Fibroblast of lung (primary cell): Measurements from ENCODE around the gene KIF25. TPM values are rescaled to one million over a fixed set of nuclear protein-coding genes. Genes with fewer than 3 reads are reported as not detected.

ENCODE experiments used
- DNase-seq, 2 donors: peaks; one replicate each; pipeline versions ENCODE4 v3.0.0 to v3.0.0-alpha.2; 2010; ENCODE audit warnings: low read depth in 2 of 2
- H2AFZ ChIP-seq: 2 replicates; pipeline ENCODE4 v1.5.1; 2012; ENCODE audit warnings: low read length, control low read depth, inconsistent platforms
- H3K27ac ChIP-seq: 2 replicates; pipeline ENCODE4 v1.5.1; 2011; ENCODE audit warnings: low read length, control low read depth; ENCODE audit not compliant: insufficient read depth
- H3K27me3 ChIP-seq: 2 replicates; pipeline ENCODE4 v1.5.1; 2011; ENCODE audit warnings: mild to moderate bottlenecking, low read length; ENCODE audit not compliant: control insufficient read depth, insufficient read depth
- H3K36me3 ChIP-seq: 2 replicates; pipeline ENCODE4 v1.5.1; 2011; ENCODE audit warnings: low read length; ENCODE audit not compliant: control insufficient read depth, insufficient read depth
- H3K4me1 ChIP-seq: 2 replicates; pipeline ENCODE4 v1.5.1; 2011; ENCODE audit warnings: low read length; ENCODE audit not compliant: control insufficient read depth, insufficient read depth; ENCODE audit errors: extremely low read depth
- H3K4me2 ChIP-seq: 2 replicates; pipeline ENCODE4 v1.5.1; 2011; ENCODE audit warnings: low read length, control low read depth; ENCODE audit not compliant: insufficient read depth; ENCODE audit errors: extremely low read depth
- H3K4me3 ChIP-seq, 4 experiments: fragments of 200-600 bp in 1 of 4; sonication (generic) in 1 of 4; replicated peaks in 1 of 4; 2 replicates each; pipeline ENCODE4 v1.5.1; 2011 to 2016; ENCODE audit warnings: low read length in 4 of 4, low read depth in 3 of 4, mild to moderate bottlenecking in 3 of 4, control low read depth in 2 of 4, inconsistent platforms in 1 of 4, mixed read lengths in 1 of 4; ENCODE audit not compliant: insufficient read depth in 1 of 4; ENCODE audit errors: control extremely low read depth in 1 of 4
- H3K79me2 ChIP-seq: 2 replicates; pipeline ENCODE4 v1.5.1; 2012; ENCODE audit warnings: mild to moderate bottlenecking, low read length, inconsistent platforms; ENCODE audit not compliant: control insufficient read depth, insufficient read depth
- H3K9ac ChIP-seq: 2 replicates; pipeline ENCODE4 v1.5.1; 2011; ENCODE audit warnings: mild to moderate bottlenecking, low read length, control low read depth; ENCODE audit not compliant: insufficient read depth
- H3K9me3 ChIP-seq: 2 replicates; pipeline ENCODE4 v1.5.1; 2012; ENCODE audit warnings: low read depth, low read length; ENCODE audit not compliant: control insufficient read depth, insufficient read depth
- H4K20me1 ChIP-seq: 2 replicates; pipeline ENCODE4 v1.5.1; 2011; ENCODE audit warnings: low read length; ENCODE audit not compliant: control insufficient read depth, insufficient read depth; ENCODE audit errors: extremely low read depth
- CTCF ChIP-seq, 2 donors: IDR thresholded peaks in 1 of 2; conservative IDR thresholded peaks in 1 of 2; 1 replicate in 1 of 2; 2 replicates in 1 of 2; pipeline ENCODE4 v1.5.1; 2011 to 2012; ENCODE audit warnings: low read length in 2 of 2, control low read depth in 1 of 2, inconsistent platforms in 1 of 2, low read depth in 1 of 2, mild to moderate bottlenecking in 1 of 2
- EZH2 ChIP-seq: IDR thresholded peaks from 2 replicates; pipeline ENCODE4 v1.5.1; 2012; ENCODE audit warnings: low read length, control low read depth, mild to moderate bottlenecking; ENCODE audit errors: missing control alignments
- polyA plus RNA-seq, 2 donors: library from polyadenylated mRNA; depleted of rRNA in 1 of 2; stranded (reverse) in 1 of 2; unstranded in 1 of 2; fragments of >200 nt; gene quantifications; 2 replicates each; pipeline ENCODE4 v1.2.1, GENCODE V29; 2011 to 2012; ENCODE audit warnings: missing spikeins in 1 of 2
- total RNA-seq: library from RNA; depleted of rRNA; stranded (reverse); fragments of >200 nt; gene quantifications from 2 replicates; pipeline ENCODE4 v1.2.1, GENCODE V29; 2014

KIF25 gene
- total and polyA plus RNA-seq, 2 donors (not counting 1 experiment from before 2014, with no cell fraction given): 0.33 TPM; not detected in 1

GRCh38 chr6:168053957-168054471, 56.5 kb downstream of the KIF25 start:
- no peak for DNase-seq
- H3K27me3 ChIP-seq: no peaks in the 10 kb centered on the region
- H2AFZ ChIP-seq: no peak overlapping the region
- no peak overlapping the region for H3K4me3 ChIP-seq
- no peak overlapping the region for H3K4me2 ChIP-seq
- H3K9me3 ChIP-seq: no peaks in the 10 kb centered on the region
- H3K9ac ChIP-seq: no peak overlapping the region
- no peak overlapping the region for H3K27ac ChIP-seq
- H3K79me2 ChIP-seq: no peaks in the 10 kb centered on the region
- no peaks in the 10 kb centered on the region for H3K36me3 ChIP-seq
- H3K4me1 ChIP-seq: no peaks in the 10 kb centered on the region
- TF ChIP-seq EZH2 (no peak), CTCF (conservative IDR thresholded peaks at IDR 0.05 in 1 of 2, IDR thresholded peaks at IDR 0.05 in 1 of 2; ENCODE audit: low read depth in 1 of 2, low read length in 2 of 2) (no peak)
- no peaks in the 10 kb centered on the region for H4K20me1 ChIP-seq

GRCh38 chr6:168054765-168055560, 57.5 kb downstream of the KIF25 start:
- TF ChIP-seq CTCF (conservative IDR thresholded peaks at IDR 0.05 in 1 of 2, IDR thresholded peaks at IDR 0.05 in 1 of 2; ENCODE audit: low read depth in 1 of 2, low read length in 2 of 2) (no peak), EZH2 (no peak)
- no peak overlapping the region for H2AFZ ChIP-seq

GRCh38 chr6:168055696-168056489, 58.4 kb downstream of the KIF25 start:
- H3K4me2 ChIP-seq: no peak overlapping the region
- H3K27ac ChIP-seq: no peak overlapping the region
- no peaks in the 10 kb centered on the region for H4K20me1 ChIP-seq
- H3K36me3 ChIP-seq: no peaks in the 10 kb centered on the region
- DNase-seq: no peak
- H3K9ac ChIP-seq: no peak overlapping the region
- H3K79me2 ChIP-seq: no peaks in the 10 kb centered on the region
- no peaks in the 10 kb centered on the region for H3K9me3 ChIP-seq
- TF ChIP-seq EZH2: no peak
- TF ChIP-seq CTCF (conservative IDR thresholded peaks at IDR 0.05 in 1 of 2, IDR thresholded peaks at IDR 0.05 in 1 of 2; ENCODE audit: low read depth in 1 of 2, low read length in 2 of 2): no peak
- H3K4me1 ChIP-seq: no peaks in the 10 kb centered on the region
- no peaks in the 10 kb centered on the region for H3K27me3 ChIP-seq
- H2AFZ ChIP-seq: no peak overlapping the region
- H3K4me3 ChIP-seq: no peak overlapping the region

More at GRCh38 chr6:168054765-168055560, 57.5 kb downstream of the KIF25 start:
- Histone ChIP-seq H3K4me1 (no peaks in the 10 kb centered on the region), H3K27me3 (no peaks in the 10 kb centered on the region), H3K27ac (no peak overlapping the region), H3K9me3 (no peaks in the 10 kb centered on the region), H3K9ac (no peak overlapping the region), H3K79me2 (no peaks in the 10 kb centered on the region), H4K20me1 (no peaks in the 10 kb centered on the region), H3K4me3 (no peak overlapping the region), H3K4me2 (no peak overlapping the region), H3K36me3 (no peaks in the 10 kb centered on the region)
- no peak for DNase-seq
